Panc1 (cell line): ENCODE data around the gene SLC37A1. TPM values are rescaled to one million over a fixed set of nuclear protein-coding genes. Genes with fewer than 3 reads are reported as not detected.

Source experiments
- ATAC-seq: fragments of 200-7000 bp; cut with Tn5 transposase; 2 replicates; pipeline ENCODE4 v1.9.1; 2020; ENCODE audit warnings: mild to moderate bottlenecking, moderate library complexity
- BruUV-seq: library from RNA; stranded (reverse); fragments of 400-500 nt; replicated peaks from 2 replicates; lab custom pipeline; 2021; lab: Mats Ljungman, UMichigan
- CTCF ChIA-PET: fragments of 300-600 bp; sonication (Branson Sonifier 250); formaldehyde crosslinking; loops from one replicate; lab custom pipeline; 2022; ENCODE audit warnings: antibody characterized with exemption; lab: Charles Lee
- POLR2A ChIA-PET: fragments of 300-600 bp; sonication (Branson Sonifier 250); formaldehyde crosslinking; loops from one replicate; lab custom pipeline; 2022; ENCODE audit warnings: antibody characterized with exemption; lab: Charles Lee
- DNase-seq: peaks from one replicate; pipeline ENCODE4 v3.0.0-alpha.2; 2010; ENCODE audit warnings: low read depth, low spot score
- H3K27ac ChIP-seq: 2 replicates; pipeline ENCODE4 v1.5.1; 2011; ENCODE audit warnings: mild to moderate bottlenecking, low read length, inconsistent platforms
- H3K27me3 ChIP-seq: fragments of 200-500 bp; sonication (Bioruptor generic); 2 replicates; pipeline ENCODE4 v1.6.0; 2014; ENCODE audit warnings: low read length, inconsistent platforms; ENCODE audit not compliant: control insufficient read depth, insufficient read depth
- H3K36me3 ChIP-seq: fragments of 200-500 bp; sonication (Bioruptor generic); 2 replicates; pipeline ENCODE4 v1.5.1; 2014; ENCODE audit warnings: inconsistent platforms, mild to moderate bottlenecking, low read length, moderate library complexity; ENCODE audit not compliant: control insufficient read depth, insufficient read depth
- H3K4me1 ChIP-seq: 2 replicates; pipeline ENCODE4 v1.5.1; 2011; ENCODE audit warnings: inconsistent platforms, mild to moderate bottlenecking, low read length, moderate library complexity; ENCODE audit not compliant: control insufficient read depth, insufficient read depth
- H3K4me3 ChIP-seq, 2 experiments: 2 replicates each; pipeline ENCODE4 v1.5.1; 2011 to 2012; ENCODE audit warnings: low read depth in 2 of 2, low read length in 2 of 2, mild to moderate bottlenecking in 2 of 2, inconsistent platforms in 1 of 2, moderate library complexity in 1 of 2
- H3K9me3 ChIP-seq: fragments of 200-500 bp; sonication (Bioruptor generic); 2 replicates; pipeline ENCODE4 v1.5.1; 2014; ENCODE audit warnings: low read depth, mild to moderate bottlenecking, inconsistent platforms, low read length, moderate library complexity; ENCODE audit not compliant: control insufficient read depth, insufficient read depth
- CTCF ChIP-seq: fragments of 450-650 bp; IDR thresholded peaks from 2 replicates; pipeline ENCODE4 v1.5.1; 2017; ENCODE audit warnings: mild to moderate bottlenecking
- POLR2AphosphoS5 ChIP-seq: IDR thresholded peaks from 2 replicates; pipeline ENCODE4 v1.6.1; 2012; ENCODE audit warnings: mild to moderate bottlenecking, low read depth, low read length, moderate library complexity
- REST ChIP-seq, 2 experiments: IDR thresholded peaks; 2 replicates each; pipeline ENCODE4 v1.6.1; 2011 to 2012; ENCODE audit warnings: low read depth in 2 of 2, control low read depth in 1 of 2, low read length in 1 of 2, mild to moderate bottlenecking in 1 of 2, moderate library complexity in 1 of 2; ENCODE audit not compliant: insufficient read depth in 1 of 2
- SIN3A ChIP-seq: IDR thresholded peaks from 2 replicates; pipeline ENCODE4 v1.6.1; 2012; ENCODE audit warnings: low read depth, mild to moderate bottlenecking, low read length, moderate library complexity, borderline replicate concordance; ENCODE audit not compliant: insufficient read depth
- TCF7L2 ChIP-seq: IDR thresholded peaks from 2 replicates; pipeline ENCODE4 v1.6.1; 2011; ENCODE audit warnings: mild to moderate bottlenecking, low read depth, low read length, inconsistent platforms
- in situ Hi-C: cut with HindIII; loops from 2 replicates; pipeline ENCODE4 v1.10.0; 2016; ENCODE audit warnings: low sequenced_read_pairs, low pct_unique_long_range_greater_than_20kb
- intact Hi-C: fragments of 100-400 bp; cut with micrococcal nuclease; formaldehyde crosslinking; loops from one replicate; pipeline ENCODE4 v1.10.0; 2022; ENCODE audit not compliant: unreplicated experiment
- total RNA-seq: library from RNA; stranded (reverse); gene quantifications from one replicate; pipeline ENCODE4 v1.2.1, GENCODE V29; 2021; ENCODE audit not compliant: unreplicated experiment

Gene SLC37A1
- total RNA-seq, 1 experiment from 2014 or later = 7.7 TPM

GRCh38 chr21:42489991-42490390, 23.7 kb upstream of the SLC37A1 start:
- ChIA-PET CTCF (no interaction called here), POLR2A (no interaction called here)
- H3K27me3 ChIP-seq = no peaks in the 10 kb centered on the region
- in situ Hi-C loops = no loop called here
- no peak overlapping the region for H3K4me3 ChIP-seq
- intact Hi-C loops = no loop called here
- ATAC-seq (no peak), DNase-seq (no peak)
- TF ChIP-seq POLR2AphosphoS5 (no peak), CTCF (no peak), SIN3A (no peak), REST (IDR thresholded peaks at IDR 0.05; ENCODE audit: insufficient read depth in 1 of 2, low read depth in 2 of 2, low read length in 1 of 2) (no peak), TCF7L2 (no peak)
- H3K9me3 ChIP-seq = no peaks in the 10 kb centered on the region
- no peaks in the 10 kb centered on the region for H3K36me3 ChIP-seq
- no TSS peak for BruUV-seq
- H3K4me1 ChIP-seq = no peaks in the 10 kb centered on the region
- H3K27ac ChIP-seq = no peak overlapping the region

GRCh38 chr21:42490720-42491119, 22.9 kb upstream of the SLC37A1 start:
- H3K27ac ChIP-seq = no peak overlapping the region
- H3K4me3 ChIP-seq = no peak overlapping the region
- POLR2A ChIA-PET = no interaction called here
- TF ChIP-seq REST (IDR thresholded peaks at IDR 0.05; ENCODE audit: insufficient read depth in 1 of 2, low read depth in 2 of 2, low read length in 1 of 2) (no peak), POLR2AphosphoS5 (no peak), SIN3A (no peak), TCF7L2 (no peak), CTCF (no peak)
- H3K4me1 ChIP-seq = no peaks in the 10 kb centered on the region
- no peak for ATAC-seq
- in situ Hi-C loops = no loop called here
- CTCF ChIA-PET = no interaction called here
- no peak for DNase-seq
- no peaks in the 10 kb centered on the region for H3K27me3 ChIP-seq
- H3K9me3 ChIP-seq = no peaks in the 10 kb centered on the region
- H3K36me3 ChIP-seq = no peaks in the 10 kb centered on the region
- intact Hi-C loops = no loop called here
- BruUV-seq = no TSS peak
